Gastrocnemius medialis (tissue), 4 donors: Measurements from ENCODE around the gene FLNB. TPM values are rescaled to one million over a fixed set of nuclear protein-coding genes. Genes with fewer than 3 reads are reported as not detected.

Experiments
- ATAC-seq, 2 donors: fragments of 150-250 bp; one replicate each; pipeline ENCODE4 v1.9.1; 2016
- DNase-seq, 2 donors: peaks; one replicate each; pipeline ENCODE4 v3.0.0-alpha.2; 2019
- H3K27ac ChIP-seq, 4 donors: fragments of 200-600 bp; sonication (generic); 1 replicate in 1 of 4; 2 replicates in 3 of 4; pipeline ENCODE4 v1.5.1; 2016 to 2018; ENCODE audit warnings: mild to moderate bottlenecking in 2 of 4, moderate library complexity in 1 of 4
- H3K27me3 ChIP-seq, 3 donors: fragments of 200-600 bp; sonication (generic) in 2 of 3; 1 replicate in 1 of 3; 2 replicates in 2 of 3; pipeline versions ENCODE4 v1.5.1 to v1.6.0; 2016 to 2019; ENCODE audit warnings: mild to moderate bottlenecking in 1 of 3, moderate library complexity in 1 of 3
- H3K36me3 ChIP-seq, 2 donors: fragments of 200-600 bp; sonication (generic) in 1 of 2; one replicate each; pipeline ENCODE4 v1.5.1; 2017 to 2018
- H3K4me1 ChIP-seq, 2 donors: fragments of 200-600 bp; sonication (generic) in 1 of 2; one replicate each; pipeline ENCODE4 v1.5.1; 2016 to 2017; ENCODE audit warnings: mild to moderate bottlenecking in 2 of 2
- H3K4me3 ChIP-seq, 4 donors: fragments of 200-600 bp; sonication (generic) in 3 of 4; 1 replicate in 1 of 4; 2 replicates in 3 of 4; pipeline ENCODE4 v1.5.1; 2016 to 2019; ENCODE audit warnings: mild to moderate bottlenecking in 2 of 4
- H3K9me3 ChIP-seq, 3 donors: fragments of 200-600 bp; sonication (generic) in 2 of 3; 1 replicate in 1 of 3; 2 replicates in 2 of 3; pipeline ENCODE4 v1.5.1; 2016 to 2019
- POLR2A ChIP-seq, 2 donors: fragments of 450-650 bp; IDR thresholded peaks; one replicate each; pipeline ENCODE4 v1.6.1; 2017; ENCODE audit warnings: antibody characterized with exemption in 2 of 2, mild to moderate bottlenecking in 2 of 2, moderate library complexity in 2 of 2
- in situ Hi-C, 4 donors: fragments of 200-750 bp; cut with MboI; loops; one replicate each; pipeline versions ENCODE4 v1.15.0 to v1.8.0; 2017; ENCODE audit warnings: low sequenced_read_pairs in 4 of 4
- intact Hi-C: fragments of 100-400 bp; cut with DNase I; formaldehyde crosslinking; loops from one replicate; pipeline ENCODE4 v1.15.1; 2023; ENCODE audit warnings: low total_unique reads
- total RNA-seq, 4 donors: library from RNA; depleted of rRNA; stranded (reverse); fragments of >200 nt; gene quantifications; one replicate each; pipeline versions ENCODE4 v1.1.0 to v1.2.3, GENCODE V29; 2016
- TF ChIP-seq, protein P1 (sequence below), 5 experiments: fragments of 450-650 bp in 3 of 5; fragments of 200-600 bp in 2 of 5; sonication (generic) in 2 of 5; IDR thresholded peaks in 4 of 5; conservative IDR thresholded peaks in 1 of 5; 1 replicate in 4 of 5; 2 replicates in 1 of 5; pipeline ENCODE4 v1.5.1; 2016 to 2019; ENCODE audit warnings: antibody characterized with exemption in 5 of 5, mild to moderate bottlenecking in 3 of 5, moderate library complexity in 3 of 5

Gene FLNB
- total RNA-seq, 4 donors from 2014 or later: 10.9 to 21.5 (median 12.0) TPM

DNA sequence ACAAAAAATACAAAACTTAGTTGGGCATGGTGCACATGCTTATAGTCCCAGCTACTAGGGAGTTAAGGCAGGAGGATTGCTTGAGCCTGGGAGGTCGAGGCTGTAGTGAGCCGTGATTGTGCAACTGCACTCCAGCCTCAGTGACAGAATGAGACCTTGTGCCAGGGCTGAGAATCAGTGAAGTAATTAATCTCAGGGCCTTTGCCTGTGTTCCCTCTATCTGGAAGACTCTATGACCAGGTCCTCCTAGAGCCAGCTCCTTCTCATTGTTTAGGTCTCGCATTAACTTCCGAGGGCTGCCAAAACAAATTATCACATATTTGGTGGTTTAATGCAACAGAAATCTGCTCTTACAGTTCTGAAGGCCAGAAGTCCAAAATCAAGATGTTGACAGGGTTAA, 41.4 kb upstream of the FLNB start:
- in situ Hi-C loops (no loop called here), intact Hi-C loops (no loop called here)
- Histone ChIP-seq H3K4me1 (peaks cover 0 to 2% of the 10 kb centered on the region in 2 donors), H3K27ac (no peak overlapping the region), H3K4me3 (no peak overlapping the region), H3K9me3 (no peaks in the 10 kb centered on the region), H3K27me3 (no peaks in the 10 kb centered on the region), H3K36me3 (no peaks in the 10 kb centered on the region)
- TF ChIP-seq POLR2A (IDR thresholded peaks at IDR 0.05): no peak
- TF ChIP-seq, protein P1, sequence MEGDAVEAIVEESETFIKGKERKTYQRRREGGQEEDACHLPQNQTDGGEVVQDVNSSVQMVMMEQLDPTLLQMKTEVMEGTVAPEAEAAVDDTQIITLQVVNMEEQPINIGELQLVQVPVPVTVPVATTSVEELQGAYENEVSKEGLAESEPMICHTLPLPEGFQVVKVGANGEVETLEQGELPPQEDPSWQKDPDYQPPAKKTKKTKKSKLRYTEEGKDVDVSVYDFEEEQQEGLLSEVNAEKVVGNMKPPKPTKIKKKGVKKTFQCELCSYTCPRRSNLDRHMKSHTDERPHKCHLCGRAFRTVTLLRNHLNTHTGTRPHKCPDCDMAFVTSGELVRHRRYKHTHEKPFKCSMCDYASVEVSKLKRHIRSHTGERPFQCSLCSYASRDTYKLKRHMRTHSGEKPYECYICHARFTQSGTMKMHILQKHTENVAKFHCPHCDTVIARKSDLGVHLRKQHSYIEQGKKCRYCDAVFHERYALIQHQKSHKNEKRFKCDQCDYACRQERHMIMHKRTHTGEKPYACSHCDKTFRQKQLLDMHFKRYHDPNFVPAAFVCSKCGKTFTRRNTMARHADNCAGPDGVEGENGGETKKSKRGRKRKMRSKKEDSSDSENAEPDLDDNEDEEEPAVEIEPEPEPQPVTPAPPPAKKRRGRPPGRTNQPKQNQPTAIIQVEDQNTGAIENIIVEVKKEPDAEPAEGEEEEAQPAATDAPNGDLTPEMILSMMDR (IDR thresholded peaks at IDR 0.05 in 4 of 5, conservative IDR thresholded peaks at IDR 0.05 in 1 of 5): no peak
- DNase-seq: no peak
- no peak for ATAC-seq

DNA sequence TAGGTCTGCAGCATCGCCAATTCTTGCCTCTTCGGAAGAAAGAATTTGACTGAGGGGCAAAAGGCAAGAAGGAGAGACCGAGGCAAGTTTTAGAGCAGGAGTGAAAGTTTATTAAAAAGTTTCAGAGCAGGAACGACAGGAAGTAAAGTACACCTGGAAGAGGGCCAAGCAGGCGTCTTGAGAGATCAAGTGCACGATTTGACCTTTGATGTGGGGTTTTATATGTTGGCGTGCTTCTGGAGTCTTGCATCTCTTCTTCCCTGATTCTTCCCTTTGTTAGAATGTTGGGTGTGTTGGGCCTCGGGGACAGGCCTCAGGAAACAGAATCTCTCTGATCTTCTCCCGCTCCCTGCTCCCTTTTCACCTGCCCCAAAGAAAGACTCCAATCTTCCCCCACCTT, 40.6 kb upstream of the FLNB start:
- DNase-seq: no peak

DNA sequence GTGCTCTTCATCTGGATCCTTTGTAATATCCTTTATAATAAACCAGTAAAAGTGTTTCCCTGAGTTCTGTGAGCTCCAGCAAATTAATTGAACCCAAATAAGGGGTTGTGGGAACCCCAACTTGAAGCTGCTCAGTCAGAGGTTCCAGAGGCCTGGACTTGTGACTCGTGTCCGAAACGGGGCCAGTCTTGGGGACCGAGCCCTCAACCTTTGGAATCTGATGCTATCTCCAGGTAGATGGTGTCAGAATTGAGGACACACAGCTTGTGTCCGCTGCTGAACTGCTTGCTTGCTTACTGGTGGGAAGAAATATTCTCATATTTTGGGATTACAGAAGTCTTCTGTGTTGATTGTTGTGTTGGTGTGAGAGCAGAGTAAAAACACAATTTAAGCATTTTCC, 39.7 kb upstream of the FLNB start:
- in situ Hi-C loops: no loop called here
- ATAC-seq: no peak
- TF ChIP-seq, protein P1 (IDR thresholded peaks at IDR 0.05 in 4 of 5, conservative IDR thresholded peaks at IDR 0.05 in 1 of 5): no peak
- no peak for TF ChIP-seq POLR2A (IDR thresholded peaks at IDR 0.05)

More for the DNA sequence above, 40.6 kb upstream of the FLNB start:
- Histone ChIP-seq H3K4me1 (peaks cover 0 to 2% of the 10 kb centered on the region in 2 donors), H3K9me3 (no peaks in the 10 kb centered on the region), H3K36me3 (no peaks in the 10 kb centered on the region), H3K4me3 (no peak overlapping the region), H3K27ac (no peak overlapping the region), H3K27me3 (no peaks in the 10 kb centered on the region)
- in situ Hi-C loops: no loop called here
- ATAC-seq: no peak
- intact Hi-C loops: no loop called here
- TF ChIP-seq, protein P1 (IDR thresholded peaks at IDR 0.05 in 4 of 5, conservative IDR thresholded peaks at IDR 0.05 in 1 of 5): no peak
- no peak for TF ChIP-seq POLR2A (IDR thresholded peaks at IDR 0.05)

DNA sequence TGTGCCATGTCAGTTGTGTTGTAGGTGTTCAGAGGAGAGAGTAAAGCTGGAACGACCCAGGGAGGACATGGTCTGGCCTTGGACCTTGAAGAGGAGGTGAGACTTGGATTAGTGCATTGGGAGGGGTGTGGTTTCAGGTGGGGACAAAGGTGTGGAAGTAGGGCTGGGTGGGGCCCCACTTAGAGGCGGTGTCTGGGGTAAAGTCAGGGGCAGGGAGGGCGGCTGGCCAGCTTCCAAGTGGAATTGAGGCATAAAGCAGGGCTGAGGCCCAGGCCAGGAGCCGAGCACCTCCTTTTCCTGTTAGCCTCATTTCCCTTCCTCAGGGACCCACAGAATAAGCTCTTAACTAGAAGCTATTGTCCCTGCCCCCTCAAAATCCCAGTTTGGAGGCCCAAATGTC, 36.2 kb upstream of the FLNB start:
- Histone ChIP-seq H3K27ac (peak overlapping the region in 3 of 4 donors; percentile 25 to 46 (median 44)), H3K4me3 (no peak overlapping the region), H3K9me3 (no peaks in the 10 kb centered on the region), H3K36me3 (no peaks in the 10 kb centered on the region), H3K4me1 (peaks cover 0 to 2% of the 10 kb centered on the region in 2 donors), H3K27me3 (no peaks in the 10 kb centered on the region)
- TF ChIP-seq, protein P1 (IDR thresholded peaks at IDR 0.05 in 4 of 5, conservative IDR thresholded peaks at IDR 0.05 in 1 of 5): no peak
- no peak for TF ChIP-seq POLR2A (IDR thresholded peaks at IDR 0.05)
- intact Hi-C loops: no loop called here
- in situ Hi-C loops: no loop called here
- DNase-seq (no peak), ATAC-seq (no peak)

More for the DNA sequence above, 39.7 kb upstream of the FLNB start:
- DNase-seq: no peak
- no peaks in the 10 kb centered on the region for H3K36me3 ChIP-seq
- H3K4me1 ChIP-seq: peaks cover 0 to 2% of the 10 kb centered on the region in 2 donors
- no peak overlapping the region for H3K4me3 ChIP-seq
- intact Hi-C loops: no loop called here
- H3K27me3 ChIP-seq: no peaks in the 10 kb centered on the region
- no peaks in the 10 kb centered on the region for H3K9me3 ChIP-seq
- no peak overlapping the region for H3K27ac ChIP-seq

DNA sequence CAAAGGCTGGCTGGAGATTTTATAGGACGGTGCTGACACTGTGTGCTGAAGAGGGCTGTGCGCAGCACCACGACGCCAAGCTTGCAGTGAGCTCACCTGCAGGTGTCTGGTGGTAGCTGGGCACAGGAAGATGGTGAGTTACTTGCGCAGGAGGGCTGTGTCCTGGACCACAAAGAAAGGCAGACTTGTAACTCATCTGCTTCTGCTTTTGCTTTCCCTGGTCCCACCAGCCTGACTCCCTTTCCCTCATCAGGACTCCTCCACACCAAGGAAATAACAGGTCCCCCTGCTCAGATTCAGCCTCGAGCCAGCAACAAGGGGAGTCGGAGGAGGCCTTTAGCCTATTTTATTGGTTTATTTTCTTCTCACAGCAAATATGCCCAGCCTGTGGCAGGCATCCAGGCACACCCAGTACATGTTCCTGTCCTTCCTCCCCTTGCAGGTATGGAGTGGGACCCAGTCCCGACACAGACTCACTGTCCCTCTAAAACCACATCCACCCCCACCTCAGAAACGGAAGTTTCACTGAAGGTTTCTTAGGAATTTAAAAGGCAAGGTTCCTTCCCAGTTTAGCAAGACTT, 35.6 kb upstream of the FLNB start:
- no peaks in the 10 kb centered on the region for H3K27me3 ChIP-seq
- H3K27ac ChIP-seq: peak overlapping the region in 2 of 4 donors; percentile 25 to 46
- TF ChIP-seq, protein P1 (IDR thresholded peaks at IDR 0.05 in 4 of 5, conservative IDR thresholded peaks at IDR 0.05 in 1 of 5): no peak
- intact Hi-C loops (no loop called here), in situ Hi-C loops (no loop called here)
- no peak overlapping the region for H3K4me3 ChIP-seq
- H3K4me1 ChIP-seq: peaks cover 0 to 2% of the 10 kb centered on the region in 2 donors
- no peaks in the 10 kb centered on the region for H3K36me3 ChIP-seq
- ATAC-seq (no peak), DNase-seq (no peak)
- H3K9me3 ChIP-seq: no peaks in the 10 kb centered on the region
